GM23248 (cell line): Measurements from ENCODE around the gene CNOT1. TPM values are rescaled to one million over a fixed set of nuclear protein-coding genes. Genes with fewer than 3 reads are reported as not detected.

ENCODE experiments used
- DNase-seq: peaks from one replicate; pipeline ENCODE4 v3.0.0-alpha.2; 2015
- H2AFZ ChIP-seq: fragments of 200-600 bp; sonication (generic); 2 replicates; pipeline ENCODE4 v1.6.1; 2016; ENCODE audit warnings: antibody characterized with exemption
- H3F3A ChIP-seq: fragments of 200-600 bp; sonication (generic); 2 replicates; pipeline ENCODE4 v1.6.1; 2016; ENCODE audit warnings: mild to moderate bottlenecking, antibody characterized with exemption, mixed run types; ENCODE audit not compliant: insufficient read depth
- H3K27ac ChIP-seq: fragments of 200-600 bp; sonication (generic); 2 replicates; pipeline ENCODE4 v1.5.1; 2016; ENCODE audit warnings: mild to moderate bottlenecking
- H3K27me3 ChIP-seq: fragments of 200-600 bp; sonication (generic); replicated peaks from 2 replicates; pipeline ENCODE4 v1.6.1; 2016; ENCODE audit warnings: mild to moderate bottlenecking; ENCODE audit not compliant: insufficient read depth
- H3K36me3 ChIP-seq: fragments of 200-600 bp; sonication (generic); 2 replicates; pipeline ENCODE4 v1.6.1; 2016; ENCODE audit warnings: low read depth, mild to moderate bottlenecking
- H3K4me1 ChIP-seq: fragments of 200-600 bp; sonication (generic); 2 replicates; pipeline ENCODE4 v1.6.1; 2016; ENCODE audit warnings: mild to moderate bottlenecking; ENCODE audit not compliant: insufficient read depth
- H3K4me2 ChIP-seq: fragments of 200-600 bp; sonication (generic); one replicate; pipeline ENCODE4 v1.6.1; 2016; ENCODE audit warnings: mild to moderate bottlenecking; ENCODE audit not compliant: unreplicated experiment
- H3K4me3 ChIP-seq: fragments of 200-600 bp; sonication (generic); 2 replicates; pipeline ENCODE4 v1.5.1; 2016; ENCODE audit warnings: mild to moderate bottlenecking
- H3K79me2 ChIP-seq: fragments of 200-600 bp; sonication (generic); 2 replicates; pipeline ENCODE4 v1.6.1; 2016; ENCODE audit warnings: mild to moderate bottlenecking; ENCODE audit not compliant: insufficient read depth
- H3K9ac ChIP-seq: fragments of 200-600 bp; sonication (generic); 2 replicates; pipeline ENCODE4 v1.6.1; 2016; ENCODE audit warnings: mild to moderate bottlenecking
- H3K9me2 ChIP-seq: fragments of 200-600 bp; sonication (generic); 2 replicates; pipeline ENCODE4 v1.6.1; 2016; ENCODE audit warnings: mixed run types, mild to moderate bottlenecking, moderate library complexity; ENCODE audit not compliant: insufficient read depth
- H3K9me3 ChIP-seq: fragments of 200-600 bp; sonication (generic); one replicate; pipeline ENCODE4 v1.6.1; 2017; ENCODE audit warnings: low read depth
- H4K20me1 ChIP-seq: fragments of 200-600 bp; sonication (generic); 2 replicates; pipeline ENCODE4 v1.6.0; 2016; ENCODE audit not compliant: insufficient read depth
- EZH2 ChIP-seq: fragments of 200-600 bp; sonication (generic); IDR thresholded peaks from 2 replicates; pipeline ENCODE4 v1.6.1; 2018; ENCODE audit warnings: antibody characterized with exemption, mild to moderate bottlenecking; ENCODE audit not compliant: insufficient read depth, poor library complexity, severe bottlenecking
- EZH2phosphoT487 ChIP-seq: fragments of 200-600 bp; sonication (generic); IDR thresholded peaks from 2 replicates; pipeline ENCODE4 v1.6.1; 2018; ENCODE audit warnings: antibody characterized with exemption, moderate library complexity, mild to moderate bottlenecking, low read depth; ENCODE audit not compliant: insufficient read depth
- WGBS, 2 experiments: methylation state at CpG; one replicate each; pipeline ENCODE4 v1.1.6; 2015 to 2017; ENCODE audit warnings: low lambda C conversion rate in 2 of 2, low coverage in 1 of 2; ENCODE audit errors: missing lambda C conversion rate in 2 of 2; 5-methylcytosine and 5-hydroxymethylcytosine counted together
- in situ Hi-C: fragments of 300-500 bp; cut with MboI; formaldehyde crosslinking; loops from 2 replicates; pipeline ENCODE4 v1.15.0; 2020
- polyA plus RNA-seq: library from polyadenylated mRNA; unstranded; fragments of >200 nt; fragmentation: Nextera tagmentation; extraction: Ambion mirVana; gene quantifications from 2 replicates; pipeline ENCODE4 v1.2.1, GENCODE V29; 2016
- total RNA-seq: library from RNA; depleted of rRNA; stranded (reverse); fragments of >200 nt; shearing (Covaris generic); gene quantifications from 2 replicates; pipeline ENCODE4 v1.2.3, GENCODE V29; 2014

Gene CNOT1
- total and polyA plus RNA-seq, 2 experiments from 2014 or later, result 35.6 to 93.1 TPM

- H2AFZ ChIP-seq, result no peak overlapping the region
- H3K4me2 ChIP-seq, result no peak overlapping the region
- peaks cover 4% of the 10 kb centered on the region; the same call in 1 of the 2 replicates for H3K4me1 ChIP-seq
- H3K9me2 ChIP-seq, result no peaks in the 10 kb centered on the region
- no peaks in the 10 kb centered on the region; the same call in 1 of the 2 replicates for H3K36me3 ChIP-seq
- in situ Hi-C loops, result no loop called here
- peak; percentile 72 for DNase-seq
- H3K27ac ChIP-seq, result no peak overlapping the region
- no peaks in the 10 kb centered on the region for H3K9me3 ChIP-seq
- H3K27me3 ChIP-seq, result no peaks in the 10 kb centered on the region
- TF ChIP-seq EZH2, result no peak
- TF ChIP-seq EZH2phosphoT487, result no peak
- no peak overlapping the region for H3K4me3 ChIP-seq
- H3F3A ChIP-seq, result no peaks in the 10 kb centered on the region; the same call in none of the 2 replicates
- no peaks in the 10 kb centered on the region for H4K20me1 ChIP-seq
- H3K9ac ChIP-seq, result no peak overlapping the region
- peaks cover 6% of the 10 kb centered on the region; the same call in 1 of the 2 replicates for H3K79me2 ChIP-seq
- 38 to 48% methylated on average over 15 to 17 of the region's 17 CpGs for WGBS, 2 experiments
These were observed 117.5 kb downstream of the CNOT1 start for GRCh38 chr16:58511933-58512815.

GRCh38 chr16:58510776-58511628 is 118.6 kb downstream of the CNOT1 start:
- Histone ChIP-seq H2AFZ (no peak overlapping the region), H3K4me2 (no peak overlapping the region), H3K9me2 (no peaks in the 10 kb centered on the region), H4K20me1 (no peaks in the 10 kb centered on the region), H3K79me2 (no peaks in the 10 kb centered on the region), H3K9me3 (no peaks in the 10 kb centered on the region), H3K36me3 (no peaks in the 10 kb centered on the region), H3K4me3 (no peak overlapping the region), H3K27ac (no peak overlapping the region), H3K9ac (no peak overlapping the region), H3K4me1 (peaks cover 4% of the 10 kb centered on the region; the same call in 1 of the 2 replicates), H3K27me3 (no peaks in the 10 kb centered on the region), H3F3A (no peaks in the 10 kb centered on the region; the same call in 1 of the 2 replicates)
- 75 to 78% methylated on average over 30 of the region's 30 CpGs for WGBS, 2 experiments
- in situ Hi-C loops, result no loop called here
- DNase-seq, result no peak
- no peak for TF ChIP-seq EZH2phosphoT487

GRCh38 chr16:58510097-58510775 is 119.4 kb downstream of the CNOT1 start:
- Histone ChIP-seq H4K20me1 (no peaks in the 10 kb centered on the region), H3K4me1 (peaks cover 4% of the 10 kb centered on the region; the same call in 1 of the 2 replicates), H3K27ac (no peak overlapping the region), H3K4me2 (no peak overlapping the region), H3K9ac (no peak overlapping the region), H3K27me3 (no peaks in the 10 kb centered on the region), H3K9me3 (no peaks in the 10 kb centered on the region), H3K36me3 (no peaks in the 10 kb centered on the region), H2AFZ (no peak overlapping the region), H3F3A (no peaks in the 10 kb centered on the region; the same call in 1 of the 2 replicates), H3K4me3 (no peak overlapping the region), H3K79me2 (no peaks in the 10 kb centered on the region), H3K9me2 (no peaks in the 10 kb centered on the region)
- TF ChIP-seq EZH2 (no peak), EZH2phosphoT487 (no peak)
- DNase-seq, result no peak
- in situ Hi-C loops, result no loop called here
- 93 to 94% methylated on average over 18 of the region's 18 CpGs for WGBS, 2 experiments
